ENCODE data around the gene TP53INP2.

DNA sequence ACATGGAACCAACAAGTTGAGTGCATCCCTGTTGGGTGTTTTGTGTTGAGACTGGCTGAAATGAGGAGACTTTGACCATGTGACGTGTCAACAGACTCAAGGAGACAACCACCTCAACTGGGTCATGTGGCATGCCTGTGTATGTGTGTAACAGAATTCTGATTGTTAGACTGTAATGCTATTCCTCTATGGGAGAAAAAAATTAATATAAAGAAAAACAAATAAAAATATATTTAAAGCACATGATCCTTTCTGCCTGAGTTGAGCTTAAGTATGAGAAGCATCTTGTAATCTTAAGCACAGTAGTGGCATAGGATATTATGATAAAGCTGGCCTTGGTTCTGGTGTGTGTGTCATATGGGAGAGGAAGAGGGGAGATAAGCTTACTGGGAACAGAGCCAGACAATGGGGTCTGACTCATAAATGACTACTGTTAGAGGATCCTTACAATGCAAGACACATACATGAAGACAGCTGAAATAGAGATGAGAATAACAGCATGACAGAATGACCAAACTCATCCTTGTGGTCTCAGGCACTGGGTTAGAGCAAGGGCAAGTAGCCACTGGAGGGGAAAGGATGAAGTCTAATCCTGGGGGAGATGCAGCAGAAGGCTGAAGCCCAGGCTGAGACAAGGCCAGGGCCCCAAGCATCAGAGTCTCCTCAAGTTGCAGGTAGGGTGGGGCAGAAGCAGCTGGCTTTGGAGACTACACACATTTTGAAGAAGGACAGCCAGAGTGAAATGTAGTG is 9.2 kb downstream of the TP53INP2 start:
- TF ChIP-seq CTCF (IDR thresholded peaks at IDR 0.05), result no peak
- no peak for TF ChIP-seq POLR2A (IDR thresholded peaks at IDR 0.05)
